K562 (cell line): ENCODE results near the gene IL10RB. TPM values are rescaled to one million over a fixed set of nuclear protein-coding genes. Genes with fewer than 3 reads are reported as not detected.

Source experiments
- CBX5 ChIP-seq: IDR thresholded peaks from 2 replicates; pipeline ENCODE4 v1.6.1; 2014; ENCODE audit warnings: low read depth, borderline replicate concordance
- DPF2 ChIP-seq: fragments of 450-650 bp; IDR thresholded peaks from 2 replicates; pipeline ENCODE4 v1.6.1; 2016
- FOXM1 ChIP-seq, 2 experiments: fragments of 450-650 bp in 1 of 2; sonication (generic) in 1 of 2; formaldehyde crosslinking in 1 of 2; IDR thresholded peaks; 2 replicates each; pipeline versions ENCODE4 v1.6.1 to v1.9.0; 2017 to 2022; ENCODE audit warnings: low read depth in 2 of 2, mild to moderate bottlenecking in 2 of 2, missing genetic modification reagents in 1 of 2, moderate library complexity in 1 of 2
- HMG20B ChIP-seq: fragments of 250-450 bp; sonication (Bioruptor Pico); IDR thresholded peaks from 2 replicates; pipeline ENCODE4 v1.5.0; 2021; ENCODE audit warnings: mild to moderate bottlenecking
- MCM5 ChIP-seq: fragments of 450-650 bp; IDR thresholded peaks from 2 replicates; pipeline ENCODE4 v1.6.1; 2016; ENCODE audit warnings: low read depth
- MTA3 ChIP-seq: fragments of 450-650 bp; formaldehyde crosslinking; IDR thresholded peaks from 2 replicates; pipeline ENCODE4 v1.6.1; 2017; ENCODE audit warnings: mild to moderate bottlenecking, borderline replicate concordance
- NFE2L1 ChIP-seq: fragments of 450-650 bp; IDR thresholded peaks from 2 replicates; pipeline ENCODE4 v1.6.1; 2016; ENCODE audit warnings: missing genetic modification characterization, low read depth, mild to moderate bottlenecking, missing compliant biosample characterization, moderate library complexity, borderline replicate concordance
- PCBP1 ChIP-seq: fragments of 200-400 bp; formaldehyde crosslinking; IDR thresholded peaks from 2 replicates; pipeline ENCODE4 v1.6.1; 2018; ENCODE audit warnings: mild to moderate bottlenecking, low read depth, low read length; ENCODE audit not compliant: poor library complexity, severe bottlenecking
- PHF21A ChIP-seq: fragments of 450-650 bp; IDR thresholded peaks from 2 replicates; pipeline ENCODE4 v1.6.1; 2017; ENCODE audit warnings: low read depth, borderline replicate concordance
- SIN3B ChIP-seq: fragments of 450-650 bp; IDR thresholded peaks from 2 replicates; pipeline ENCODE4 v1.6.1; 2017; ENCODE audit warnings: low read depth, mild to moderate bottlenecking, moderate library complexity
- SRF ChIP-seq, 2 experiments: fragments of 250-450, 450-650 bp in 1 of 2; sonication (Bioruptor Pico) in 1 of 2; sonication (generic) in 1 of 2; formaldehyde crosslinking; IDR thresholded peaks; 2 replicates each; pipeline versions ENCODE4 v1.5.0 to v1.5.1; 2020 to 2022; ENCODE audit warnings: mild to moderate bottlenecking in 1 of 2, missing genetic modification reagents in 1 of 2
- STAT6 ChIP-seq: sonication (generic); formaldehyde crosslinking; IDR thresholded peaks from 2 replicates; pipeline ENCODE4 v1.8.1; 2023; ENCODE audit warnings: mild to moderate bottlenecking, missing genetic modification reagents
- TBP ChIP-seq: optimal IDR thresholded peaks from 2 replicates; pipeline ENCODE3; 2011; ENCODE audit warnings: low read depth, low read length, improper control_type of control experiment
- ZNF124 ChIP-seq: sonication (generic); formaldehyde crosslinking; IDR thresholded peaks from 2 replicates; pipeline ENCODE4 v1.8.1; 2022; ENCODE audit warnings: missing genetic modification reagents
- ZNF140 ChIP-seq: fragments of 250-450 bp; sonication (Bioruptor Pico); IDR thresholded peaks from 2 replicates; pipeline ENCODE4 v1.8.0; 2021; ENCODE audit warnings: moderate library complexity, mild to moderate bottlenecking, inconsistent platforms
- ZNF75A ChIP-seq: fragments of 450-650 bp; formaldehyde crosslinking; IDR thresholded peaks from 2 replicates; pipeline ENCODE4 v1.4.0; 2020; ENCODE audit warnings: mild to moderate bottlenecking
- polyA plus RNA-seq, 8 experiments: library from polyadenylated mRNA; depleted of rRNA in 4 of 8; stranded (reverse) in 5 of 8; unstranded in 3 of 8; fragments of >200 nt; fragmentation: Nextera tagmentation in 2 of 8; fragmentation: Illumina TruSeq in 1 of 8; extraction: Ambion mirVana in 2 of 8; extraction: Trizol in 1 of 8; gene quantifications; 2 replicates each; pipeline versions ENCODE4 v1.2.1 to v1.2.3, GENCODE V29; 2011 to 2014; ENCODE audit warnings: inconsistent platforms in 1 of 8, missing spikeins in 1 of 8
- total RNA-seq, 7 experiments: library from RNA; depleted of rRNA in 6 of 7; stranded (reverse); fragments of >200 nt in 6 of 7; fragmentation: Illumina TruSeq in 2 of 7; extraction: Trizol in 2 of 7; gene quantifications; 2 replicates each; pipeline versions ENCODE4 v1.2.1 to v1.2.3, GENCODE V29; 2011 to 2021; ENCODE audit warnings: low replicate concordance in 1 of 7
- TF ChIP-seq, protein P1 (sequence below): fragments of 150-350 bp; IDR thresholded peaks from 2 replicates; pipeline ENCODE4 v1.6.1; 2014; ENCODE audit warnings: low read depth, mild to moderate bottlenecking, low read length, borderline replicate concordance

IL10RB gene
- total and polyA plus RNA-seq, 9 of the 15 experiments (the other 6 are each of a cell fraction or from before 2014, with no cell fraction given), result 10.9 to 33.8 (median 23.0) TPM

GRCh38 chr21:33308586-33309490 is 42.7 kb downstream of the IL10RB start (continued):
- TF ChIP-seq FOXM1 (IDR thresholded peaks at IDR 0.05; ENCODE audit: low read depth), result peak; percentile 28; the same call in 1 of the 2 replicates
- TF ChIP-seq FOXM1 (CRISPR knock-in tag; IDR thresholded peaks at IDR 0.05; ENCODE audit: low read depth), result no peak
- no peak for TF ChIP-seq CBX5
- no peak for TF ChIP-seq STAT6 (CRISPR knock-in tag)
- no peak; the same call in 1 of the 2 replicates for TF ChIP-seq DPF2
- TF ChIP-seq SRF (CRISPR knock-in tag; IDR thresholded peaks at IDR 0.05), result no peak
- no peak for TF ChIP-seq NFE2L1 (tag)
- TF ChIP-seq ZNF75A (CRISPR knock-in tag), result no peak
- TF ChIP-seq PCBP1, result no peak
- no peak for TF ChIP-seq SIN3B
- no peak for TF ChIP-seq MCM5
- TF ChIP-seq ZNF124 (CRISPR knock-in tag), result no peak
- TF ChIP-seq ZNF140, result no peak
- no peak for TF ChIP-seq HMG20B
- TF ChIP-seq, protein P1, sequence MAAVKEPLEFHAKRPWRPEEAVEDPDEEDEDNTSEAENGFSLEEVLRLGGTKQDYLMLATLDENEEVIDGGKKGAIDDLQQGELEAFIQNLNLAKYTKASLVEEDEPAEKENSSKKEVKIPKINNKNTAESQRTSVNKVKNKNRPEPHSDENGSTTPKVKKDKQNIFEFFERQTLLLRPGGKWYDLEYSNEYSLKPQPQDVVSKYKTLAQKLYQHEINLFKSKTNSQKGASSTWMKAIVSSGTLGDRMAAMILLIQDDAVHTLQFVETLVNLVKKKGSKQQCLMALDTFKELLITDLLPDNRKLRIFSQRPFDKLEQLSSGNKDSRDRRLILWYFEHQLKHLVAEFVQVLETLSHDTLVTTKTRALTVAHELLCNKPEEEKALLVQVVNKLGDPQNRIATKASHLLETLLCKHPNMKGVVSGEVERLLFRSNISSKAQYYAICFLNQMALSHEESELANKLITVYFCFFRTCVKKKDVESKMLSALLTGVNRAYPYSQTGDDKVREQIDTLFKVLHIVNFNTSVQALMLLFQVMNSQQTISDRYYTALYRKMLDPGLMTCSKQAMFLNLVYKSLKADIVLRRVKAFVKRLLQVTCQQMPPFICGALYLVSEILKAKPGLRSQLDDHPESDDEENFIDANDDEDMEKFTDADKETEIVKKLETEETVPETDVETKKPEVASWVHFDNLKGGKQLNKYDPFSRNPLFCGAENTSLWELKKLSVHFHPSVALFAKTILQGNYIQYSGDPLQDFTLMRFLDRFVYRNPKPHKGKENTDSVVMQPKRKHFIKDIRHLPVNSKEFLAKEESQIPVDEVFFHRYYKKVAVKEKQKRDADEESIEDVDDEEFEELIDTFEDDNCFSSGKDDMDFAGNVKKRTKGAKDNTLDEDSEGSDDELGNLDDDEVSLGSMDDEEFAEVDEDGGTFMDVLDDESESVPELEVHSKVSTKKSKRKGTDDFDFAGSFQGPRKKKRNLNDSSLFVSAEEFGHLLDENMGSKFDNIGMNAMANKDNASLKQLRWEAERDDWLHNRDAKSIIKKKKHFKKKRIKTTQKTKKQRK, result no peak
- no peak for TF ChIP-seq MTA3
- no peak for TF ChIP-seq PHF21A
- TF ChIP-seq TBP, result no peak
